Breast epithelium (tissue), 3 donors: ENCODE results near the gene TSBP1.

Experiments
- CTCF ChIP-seq, 3 donors: fragments of 450-650 bp; IDR thresholded peaks; one replicate each; pipeline ENCODE4 v1.5.1; 2016 to 2017; ENCODE audit warnings: antibody characterized with exemption in 3 of 3, mild to moderate bottlenecking in 3 of 3, moderate library complexity in 3 of 3
- POLR2A ChIP-seq: fragments of 450-650 bp; IDR thresholded peaks from one replicate; pipeline ENCODE4 v1.6.1; 2016; ENCODE audit warnings: antibody characterized with exemption, mild to moderate bottlenecking, moderate library complexity
- POLR2AphosphoS5 ChIP-seq, 3 donors: sonication (generic); formaldehyde crosslinking; IDR thresholded peaks; one replicate each; pipeline ENCODE4 v1.6.1; 2017; ENCODE audit warnings: antibody characterized with exemption in 3 of 3

- no peak for TF ChIP-seq CTCF (IDR thresholded peaks at IDR 0.05)
- TF ChIP-seq POLR2A: no peak
- peak in 1 of 3 donors; percentile 82 for TF ChIP-seq POLR2AphosphoS5 (IDR thresholded peaks at IDR 0.05)
Measured at GRCh38 chr6:32244270-32244669, 127.4 kb downstream of the TSBP1 start.
